Esophagus mucosa (tissue), 1 donor: ENCODE measurements around the gene CYB5R4. TPM values are rescaled to one million over a fixed set of nuclear protein-coding genes. Genes with fewer than 3 reads are reported as not detected.

Experiments
- ATAC-seq: fragments of 200-7000 bp; cut with Tn5 transposase; one replicate; pipeline ENCODE4 v1.9.1; 2020
- total RNA-seq: library from RNA; stranded (reverse); gene quantifications from one replicate; pipeline ENCODE4 v1.2.4, GENCODE V29; 2023
- donor health status: DM: yes; HTN: yes; CAD: no.

The CYB5R4 gene
- total RNA-seq, 1 donor from 2014 or later, result 23.1 TPM

DNA sequence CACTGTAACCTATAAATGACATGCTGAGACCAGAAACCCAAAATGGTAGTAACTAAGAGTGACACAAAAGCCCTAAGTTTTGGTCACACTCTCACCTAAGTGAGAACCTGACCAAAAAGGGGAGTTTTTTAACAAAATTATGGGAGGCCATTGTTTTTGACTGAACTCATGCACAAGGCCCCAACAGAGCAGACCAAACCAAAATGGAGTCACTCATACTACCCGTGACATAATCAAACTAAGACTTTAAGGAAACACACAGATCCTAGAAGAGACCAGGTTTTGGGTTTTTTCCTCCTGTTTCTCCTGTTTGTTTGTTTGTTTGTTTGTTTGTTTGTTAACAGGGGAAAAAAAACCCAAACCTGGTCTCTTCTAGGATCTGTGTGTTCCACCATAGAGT lies 124.9 kb downstream of the CYB5R4 start:
- ATAC-seq, result no peak

DNA sequence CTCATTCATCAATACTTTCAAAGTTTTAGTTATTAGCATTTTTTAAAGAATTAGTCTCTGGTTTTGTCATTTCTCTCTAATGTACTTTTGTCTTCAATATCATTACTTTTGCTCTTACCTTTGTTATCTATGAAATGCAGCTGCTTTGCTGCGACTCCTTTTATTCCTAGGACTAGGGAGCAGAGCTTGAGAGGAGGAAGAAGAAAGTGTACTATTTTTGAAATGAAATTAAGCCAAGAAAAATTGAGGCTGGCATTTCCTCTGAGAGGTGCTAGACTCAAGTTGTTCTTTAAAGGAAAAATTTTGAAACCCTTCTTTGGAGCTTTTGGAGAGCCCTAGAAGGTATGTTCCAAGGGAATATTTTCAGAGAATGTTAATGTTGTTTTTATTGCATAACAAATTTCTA lies 125.8 kb downstream of the CYB5R4 start:
- no peak for ATAC-seq

DNA sequence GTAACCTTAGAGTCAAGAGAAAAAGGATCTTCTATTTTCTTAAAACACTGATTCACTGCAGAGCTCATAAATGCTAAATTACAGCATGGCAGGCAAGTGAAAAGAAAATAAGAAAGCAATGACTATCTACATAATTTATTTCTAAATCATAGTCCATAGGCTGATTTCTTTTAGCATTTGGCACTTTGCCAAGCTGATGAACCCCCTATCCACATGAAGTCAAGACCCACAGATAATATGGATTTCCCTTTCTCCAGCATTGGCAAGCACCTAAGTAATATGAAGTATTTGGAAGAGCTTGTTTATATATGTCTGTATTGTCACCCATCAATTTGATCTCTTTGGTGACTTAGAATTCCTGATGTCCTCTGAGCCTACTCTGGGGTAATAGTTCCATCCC lies 126.2 kb downstream of the CYB5R4 start:
- no peak for ATAC-seq

DNA sequence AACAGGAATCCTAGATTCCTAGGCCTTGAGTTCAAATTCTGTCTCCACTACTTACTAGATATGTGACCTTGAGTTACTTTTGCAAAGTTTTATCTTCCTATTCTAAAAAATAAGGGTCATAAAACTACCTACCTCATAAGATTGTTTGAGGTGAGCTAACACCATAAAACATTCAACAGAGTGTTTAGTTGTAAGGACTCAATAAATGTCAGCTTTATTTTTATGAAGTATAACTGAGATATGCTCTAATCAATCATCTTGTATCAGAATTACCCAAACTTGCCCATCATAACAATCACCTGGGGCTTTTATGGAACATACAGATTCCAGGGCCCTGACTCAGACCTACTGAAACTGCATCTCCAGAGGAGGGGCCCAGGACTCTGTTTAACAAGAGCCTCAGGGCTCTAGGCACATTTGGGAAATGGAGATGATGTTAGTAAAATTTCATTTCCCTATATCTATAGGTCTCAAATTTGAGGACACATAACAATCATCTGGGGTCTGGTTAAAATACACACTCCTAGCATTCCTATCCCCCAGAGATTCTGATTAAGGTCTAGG lies 138.6 kb downstream of the CYB5R4 start:
- no peak for ATAC-seq

DNA sequence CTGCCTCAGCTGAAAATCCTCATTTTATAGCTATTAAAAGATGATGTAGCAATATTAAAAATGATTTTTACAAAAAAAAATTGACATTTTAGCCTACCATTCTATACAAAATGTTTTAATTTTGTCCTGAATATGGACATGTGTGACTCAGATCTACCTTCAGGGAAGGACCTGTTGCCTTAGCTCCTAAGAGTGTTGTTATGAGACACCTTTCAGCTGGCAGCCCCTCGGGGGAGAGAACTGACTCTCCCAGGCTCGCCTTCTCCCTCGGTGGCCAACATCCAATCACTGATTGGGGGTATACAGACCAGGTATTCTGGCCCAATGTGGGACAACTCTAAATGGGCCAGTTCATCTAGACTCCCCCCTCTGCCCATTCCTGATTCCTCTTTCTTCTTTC lies 141.6 kb downstream of the CYB5R4 start:
- no peak for ATAC-seq

DNA sequence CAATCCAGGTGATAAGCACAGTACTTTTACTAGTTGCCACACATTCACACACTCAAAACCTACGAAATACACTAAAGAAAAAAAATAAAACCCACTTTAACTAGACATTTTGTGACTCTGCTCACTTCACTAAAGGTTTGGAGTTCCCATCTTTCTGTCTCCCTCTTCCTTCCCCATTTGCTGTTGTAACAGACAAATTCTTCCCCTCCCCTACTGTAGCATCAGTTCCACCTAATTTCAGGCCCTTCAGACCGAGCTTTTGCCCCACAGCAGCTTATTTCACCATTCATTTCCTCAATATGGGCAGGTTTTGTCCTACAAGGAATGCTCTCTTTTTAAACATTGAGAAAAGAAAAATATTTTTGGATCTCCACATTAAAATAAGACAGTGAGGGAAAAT lies 142.7 kb downstream of the CYB5R4 start:
- no peak for ATAC-seq

DNA sequence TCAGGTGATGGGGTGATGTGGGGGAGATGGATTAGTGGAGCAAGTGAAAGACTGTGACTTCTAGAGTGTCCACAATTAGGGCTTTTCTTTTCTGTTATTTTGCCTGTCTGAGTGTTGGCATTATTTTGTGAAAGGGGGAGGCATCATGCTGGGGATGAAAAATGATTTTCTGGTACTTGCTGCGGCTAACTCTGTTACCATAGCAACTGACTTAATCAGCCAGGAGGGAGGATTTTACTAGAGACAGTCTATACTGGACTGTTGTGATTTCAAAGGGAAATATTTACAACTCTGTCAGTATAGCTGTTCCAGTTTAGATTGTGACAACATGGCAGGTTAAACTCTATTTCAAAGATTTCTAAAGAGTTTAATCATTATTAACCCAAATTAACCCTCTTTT lies 143.6 kb downstream of the CYB5R4 start:
- ATAC-seq, result no peak

DNA sequence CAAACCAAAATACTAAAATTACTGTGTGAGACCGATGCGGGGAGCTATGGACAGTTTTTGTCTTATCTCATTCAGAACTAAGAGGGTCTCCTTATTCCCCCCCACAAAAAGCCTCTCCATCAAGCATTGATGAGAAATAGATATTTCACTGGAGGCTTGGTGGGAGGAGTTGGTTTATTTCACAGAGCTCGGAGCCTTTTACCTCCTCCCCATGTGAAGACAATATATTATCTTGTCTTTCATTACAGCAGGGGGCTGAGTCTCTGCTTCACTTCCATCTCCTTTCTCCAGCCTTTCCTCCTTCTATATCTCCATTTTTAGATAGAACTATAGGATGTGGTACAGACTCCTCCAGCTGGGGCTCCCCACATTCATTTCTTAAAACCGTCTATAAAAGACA lies 144.2 kb downstream of the CYB5R4 start:
- no peak for ATAC-seq

DNA sequence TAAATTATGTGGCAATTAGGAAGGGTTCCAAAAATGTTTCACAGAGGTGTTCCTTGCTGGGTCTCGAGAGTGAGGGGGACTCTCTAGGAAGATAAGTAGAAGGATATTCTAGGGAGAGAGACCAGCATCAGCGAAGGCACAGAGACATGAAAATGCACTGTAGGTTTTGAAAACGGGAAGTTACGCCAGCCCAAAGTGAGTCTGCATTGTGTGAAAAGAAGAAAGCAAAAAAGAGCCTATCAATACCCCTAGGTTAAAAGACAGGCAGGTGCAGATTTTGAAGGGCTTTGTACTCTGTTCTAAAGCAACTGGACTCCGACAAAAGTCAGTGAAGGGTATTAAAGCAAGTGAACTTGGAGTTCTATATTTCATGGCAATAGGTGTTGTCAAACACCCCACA lies 148.4 kb downstream of the CYB5R4 start:
- no peak for ATAC-seq

DNA sequence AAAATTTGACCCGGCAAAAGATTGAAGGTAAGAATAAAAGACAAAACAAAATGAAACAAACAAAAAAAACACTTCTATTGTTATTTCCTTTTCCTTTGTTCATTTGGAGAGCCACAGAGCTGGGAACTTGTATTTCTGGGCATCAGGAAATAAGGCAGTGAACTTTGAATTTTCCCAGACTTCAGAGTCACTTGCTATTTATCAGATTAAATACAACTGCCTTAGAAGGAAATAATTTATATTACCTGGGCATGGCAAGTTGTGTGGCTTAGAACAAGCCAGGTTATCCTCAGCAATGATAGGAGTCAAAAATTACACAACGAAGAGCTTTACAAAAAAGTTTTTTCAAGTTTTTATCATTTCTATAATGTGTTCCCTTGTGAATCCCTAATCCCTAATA lies 153.9 kb downstream of the CYB5R4 start:
- ATAC-seq, result no peak

DNA sequence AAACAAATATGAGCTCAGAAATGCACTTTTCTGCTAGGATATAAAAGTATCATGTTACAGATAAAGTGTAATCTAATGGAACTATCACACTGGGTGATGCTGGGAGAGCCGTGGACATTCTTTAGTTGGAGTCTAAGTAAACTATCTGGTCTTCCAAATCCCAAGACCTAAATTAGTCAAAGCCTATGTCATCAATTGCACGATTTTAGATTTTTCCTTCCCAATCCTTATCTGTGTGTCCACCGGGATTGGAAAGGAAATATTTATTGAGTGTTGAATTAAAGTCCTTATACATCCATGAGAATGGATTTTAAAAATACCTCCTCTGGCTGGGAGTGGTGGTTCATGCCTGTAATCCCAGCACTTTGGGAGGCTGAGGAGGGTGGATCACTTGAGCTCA lies 154.4 kb downstream of the CYB5R4 start:
- ATAC-seq, result no peak

DNA sequence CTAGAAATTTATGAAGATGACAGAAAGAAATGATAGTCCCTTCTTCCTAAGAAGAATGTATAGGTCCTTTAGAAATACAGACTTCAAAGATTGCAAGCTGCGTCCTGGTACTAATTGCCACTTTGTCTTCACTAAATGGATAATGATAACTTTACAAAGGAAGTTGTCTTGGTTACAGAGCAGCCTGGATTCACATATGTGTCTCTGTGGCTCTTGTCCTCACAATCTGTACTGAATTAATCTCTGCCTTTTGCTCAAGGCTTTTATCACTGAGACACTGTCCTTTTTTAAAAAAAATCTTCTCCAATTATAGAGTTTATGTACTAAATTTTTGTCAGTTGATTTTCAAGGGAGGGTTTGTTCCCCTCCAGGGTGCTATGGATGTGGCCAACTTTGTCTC lies 156.5 kb downstream of the CYB5R4 start:
- no peak for ATAC-seq

Other genes with a start within 250 kb of the CYB5R4 start
- gene SNAP91, start 150.6 kb upstream of the CYB5R4 start, total RNA-seq, result not detected
- gene RIPPLY2, start 6.3 kb upstream of the CYB5R4 start, total RNA-seq, result not detected
- gene MRAP2, start 174.1 kb downstream of the CYB5R4 start, total RNA-seq, result 1.0 TPM